Stimulated activated memory B cell treated with anti-CD40 and anti-IgM and Interleukin-4, amounts not matched to agents 10 μg/mL and 1 μg/mL and 100 μg/mL, for 72 hours (primary cell): ENCODE results near the gene NT5C.
"Not testable (repeated sequence)": the region's sequence is repeated elsewhere in the genome, so short reads cannot be mapped to it uniquely, and the experiment has no call there.

Source experiments
- ATAC-seq: fragments of 150-1000 bp; cut with Tn5 transposase; 2 replicates; pipeline ENCODE4 v1.10.0; 2021
- H3K27ac Mint-ChIP-seq: one replicate; pipeline ENCODE4 v1.8.0; 2022; ENCODE audit warnings: mild to moderate bottlenecking, mixed read lengths
- H3K27me3 Mint-ChIP-seq: one replicate; pipeline ENCODE4 v1.8.0; 2022; ENCODE audit warnings: mixed read lengths
- H3K36me3 Mint-ChIP-seq: one replicate; pipeline ENCODE4 v1.8.0; 2022; ENCODE audit warnings: mixed read lengths
- H3K4me1 Mint-ChIP-seq: one replicate; pipeline ENCODE4 v1.8.0; 2022; ENCODE audit warnings: mixed read lengths
- H3K4me3 Mint-ChIP-seq: one replicate; pipeline ENCODE4 v1.8.0; 2022; ENCODE audit warnings: mild to moderate bottlenecking, moderate library complexity, mixed read lengths
- H3K9me3 Mint-ChIP-seq: one replicate; pipeline ENCODE4 v1.8.0; 2022; ENCODE audit warnings: mixed read lengths

The NT5C gene

DNA sequence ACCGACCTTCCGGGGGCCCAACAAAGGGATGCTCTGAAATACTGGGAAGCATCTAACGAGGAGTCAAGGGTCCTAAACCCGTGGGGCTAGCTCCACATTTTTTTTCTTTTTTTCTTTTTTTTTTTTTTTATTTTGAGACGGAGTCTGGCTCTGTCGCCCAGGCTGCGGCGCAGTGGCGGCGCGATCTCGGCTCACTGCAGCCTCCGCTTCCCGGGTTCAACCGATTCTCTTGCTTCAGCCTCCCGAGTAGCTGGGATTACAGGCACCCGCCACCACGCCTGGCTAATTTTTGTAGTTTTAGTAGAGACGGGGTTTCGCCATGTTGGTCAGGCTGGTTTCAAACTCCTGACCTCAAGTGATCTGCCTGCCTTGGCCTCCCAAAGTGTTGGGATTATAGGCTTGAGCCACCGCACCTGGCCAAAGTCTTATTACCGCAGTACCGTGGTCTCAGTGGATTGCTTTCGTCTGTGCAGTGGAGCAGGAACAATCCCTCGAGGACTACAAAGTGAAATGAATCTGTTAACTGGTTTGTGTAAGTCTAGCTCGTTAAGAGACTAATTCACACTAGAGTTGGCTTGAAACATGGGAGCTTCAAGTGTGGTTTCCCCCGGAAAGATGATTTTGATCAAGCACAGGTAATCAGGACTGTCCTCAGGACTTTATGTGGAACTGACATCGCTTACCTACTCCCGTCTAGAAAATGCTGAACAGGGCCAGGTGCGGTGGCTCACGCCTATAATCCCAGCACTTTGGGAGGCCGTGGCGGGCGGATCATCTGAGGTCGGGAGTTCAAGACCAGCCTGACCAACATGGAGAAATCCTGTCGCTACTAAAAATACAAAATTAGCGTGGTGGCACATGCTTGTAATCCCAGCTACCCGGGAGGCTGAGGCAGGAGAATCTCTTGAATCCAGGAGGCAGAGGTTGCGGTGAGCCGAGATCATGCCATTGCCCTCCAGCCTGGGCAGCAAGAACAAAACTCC is 767 bp upstream of the NT5C start:
- Mint-ChIP-seq H3K4me3 (peak overlapping the region; percentile 92), H3K27ac (peak overlapping the region; percentile 87), H3K4me1 (peaks cover 29% of the 10 kb centered on the region), H3K36me3 (peaks cover 17% of the 10 kb centered on the region)
- H3K9me3 Mint-ChIP-seq, ATAC-seq, H3K27me3 Mint-ChIP-seq: not testable (repeated sequence)

DNA sequence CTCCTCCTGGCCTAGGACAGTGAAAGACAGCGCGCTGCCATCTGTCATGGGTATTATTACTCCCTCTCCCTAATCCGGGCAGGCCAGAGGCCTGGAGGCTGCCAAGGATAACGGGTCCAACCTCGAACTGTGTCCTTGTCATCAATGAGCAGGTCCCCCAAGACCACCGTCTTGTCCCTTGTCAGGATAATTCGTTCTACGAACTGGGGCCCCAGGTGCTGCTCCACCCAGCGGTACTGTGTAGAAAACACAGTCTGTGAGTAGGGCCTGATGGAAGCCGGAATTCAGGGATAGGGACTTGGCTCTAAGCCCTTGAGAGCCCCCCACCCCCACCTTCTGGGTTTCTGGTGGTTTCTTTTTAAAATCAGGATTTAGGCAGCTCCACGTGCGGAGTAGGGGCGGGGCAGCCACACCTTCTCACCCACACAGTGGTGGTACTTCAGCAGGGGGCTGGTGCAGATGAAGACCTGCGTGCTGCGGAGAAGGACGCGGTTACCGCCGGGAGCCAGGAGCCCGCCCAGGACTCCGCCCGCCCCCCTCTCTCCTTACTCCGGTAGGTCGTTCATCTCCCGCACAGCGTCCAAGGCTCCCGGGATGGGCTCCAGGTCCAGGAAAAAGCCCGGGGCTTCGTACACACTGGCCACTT is 787 bp downstream of the NT5C start:
- Mint-ChIP-seq H3K27me3 (no peaks in the 10 kb centered on the region), H3K9me3 (no peaks in the 10 kb centered on the region), H3K27ac (peak overlapping the region; percentile 87), H3K4me3 (peak overlapping the region; percentile 92), H3K36me3 (peaks cover 17% of the 10 kb centered on the region), H3K4me1 (peaks cover 36% of the 10 kb centered on the region)
- ATAC-seq = peak; percentile 69

DNA sequence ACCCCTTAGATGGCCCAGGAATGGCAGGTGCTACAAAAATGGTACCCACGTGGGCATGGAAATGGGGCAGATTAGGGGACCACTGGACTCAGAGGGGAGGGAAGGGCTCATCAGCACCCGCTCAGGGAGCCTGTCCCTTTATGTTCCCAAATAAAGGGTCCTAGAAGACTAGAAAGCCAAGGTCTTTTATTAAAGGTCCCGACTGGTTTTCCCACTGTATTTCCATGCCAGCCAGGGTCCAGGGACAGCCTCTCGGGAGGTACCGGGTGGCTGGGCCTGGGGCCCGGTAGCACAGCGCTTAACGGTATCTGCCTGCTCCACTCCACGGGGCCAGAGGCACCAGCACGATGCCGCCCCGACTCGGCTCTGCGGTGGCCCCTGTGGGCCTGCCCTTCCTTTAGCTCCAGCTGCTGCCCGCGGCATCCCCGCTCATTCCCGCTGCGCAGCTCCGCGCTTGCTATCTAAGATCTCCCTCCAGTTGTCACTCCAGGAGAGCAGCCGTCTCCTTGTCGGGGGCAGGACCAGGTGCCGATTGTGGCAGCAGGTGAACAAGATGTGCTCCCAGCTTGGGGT is 1.4 kb downstream of the NT5C start:
- Mint-ChIP-seq H3K4me1 (peaks cover 41% of the 10 kb centered on the region), H3K27me3 (no peaks in the 10 kb centered on the region), H3K9me3 (no peaks in the 10 kb centered on the region), H3K27ac (peak overlapping the region; percentile 87), H3K36me3 (peaks cover 17% of the 10 kb centered on the region), H3K4me3 (peak overlapping the region; percentile 92)
- ATAC-seq = no peak

DNA sequence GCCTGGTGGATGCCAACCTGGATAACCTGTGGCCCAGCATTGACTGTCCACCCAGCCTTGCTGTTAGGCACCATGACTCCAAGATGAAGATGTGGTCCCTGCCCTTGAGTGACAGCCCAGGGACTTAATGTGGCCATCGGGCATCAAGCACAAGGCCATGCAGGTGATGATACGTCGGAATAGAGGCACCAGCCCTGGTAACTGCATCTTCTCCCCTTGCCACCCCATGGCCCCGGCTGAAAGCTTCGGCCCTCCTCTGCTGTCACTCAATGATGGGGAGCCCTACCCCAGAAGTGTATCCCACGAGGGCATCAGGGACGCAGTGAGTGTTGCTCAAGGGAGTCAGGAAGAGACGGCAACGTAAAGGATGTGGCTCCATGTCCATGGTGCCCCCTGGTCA is 2.0 kb downstream of the NT5C start:
- Mint-ChIP-seq H3K4me1 (peaks cover 47% of the 10 kb centered on the region), H3K27ac (no peak overlapping the region), H3K4me3 (peak overlapping the region; percentile 41), H3K36me3 (peaks cover 17% of the 10 kb centered on the region), H3K27me3 (no peaks in the 10 kb centered on the region), H3K9me3 (no peaks in the 10 kb centered on the region)
- no peak for ATAC-seq

DNA sequence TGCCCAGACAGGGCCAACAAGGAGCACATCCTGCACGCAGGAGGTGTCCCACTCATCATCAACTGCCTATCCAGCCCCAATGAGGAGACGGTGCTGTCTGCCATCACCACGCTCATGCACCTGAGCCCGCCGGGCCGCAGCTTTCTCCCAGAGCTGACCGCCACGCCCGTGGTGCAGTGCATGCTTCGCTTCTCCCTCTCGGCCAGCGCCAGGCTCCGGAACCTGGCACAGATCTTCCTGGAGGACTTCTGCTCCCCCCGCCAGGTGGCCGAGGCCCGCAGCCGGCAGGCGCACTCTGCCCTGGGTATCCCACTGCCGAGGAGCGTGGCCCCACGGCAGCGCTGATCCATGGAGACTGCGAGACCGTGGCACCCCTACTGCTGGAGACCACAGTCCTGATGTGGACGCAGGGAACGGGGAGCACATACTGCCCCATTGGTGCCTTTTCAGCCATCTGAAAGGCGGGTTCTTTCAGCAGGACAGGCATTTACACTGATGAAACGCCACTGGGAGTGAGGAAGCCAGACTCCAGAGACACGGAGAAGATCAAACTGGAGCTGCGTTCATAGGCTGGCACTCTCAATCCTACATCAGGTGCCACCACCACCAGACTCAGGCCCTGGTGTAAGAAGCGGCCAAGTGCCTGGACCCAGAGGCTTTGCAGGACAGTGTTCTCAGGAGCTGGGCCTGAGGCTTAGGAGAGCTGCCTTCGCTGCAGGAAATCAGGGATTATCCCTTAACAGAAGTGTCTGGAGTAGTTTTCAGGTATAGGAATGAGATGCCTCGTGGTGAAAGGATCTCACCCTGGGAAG is 2.6 kb downstream of the NT5C start:
- Mint-ChIP-seq H3K36me3 (peaks cover 17% of the 10 kb centered on the region), H3K4me1 (peaks cover 54% of the 10 kb centered on the region), H3K27me3 (no peaks in the 10 kb centered on the region), H3K27ac (no peak overlapping the region), H3K4me3 (no peak overlapping the region), H3K9me3 (no peaks in the 10 kb centered on the region)
- ATAC-seq = no peak

DNA sequence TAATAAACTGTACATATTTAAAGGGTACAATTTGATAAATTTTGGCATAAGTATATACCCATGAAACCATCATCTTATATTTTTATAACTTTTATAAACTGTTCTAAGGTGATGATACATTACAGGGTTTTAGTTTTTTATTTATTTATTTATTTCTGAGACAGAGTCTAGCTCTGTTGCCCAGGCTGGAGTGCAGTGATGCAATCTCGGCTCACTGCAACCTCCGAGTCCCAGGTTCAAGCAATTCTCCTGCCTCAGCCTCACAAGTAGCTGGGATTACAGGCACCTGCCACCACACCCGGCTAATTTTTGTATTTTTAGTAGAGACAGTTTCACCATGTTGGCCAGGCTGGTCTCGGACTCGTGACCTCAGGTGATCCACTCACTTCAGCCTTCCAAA is 3.6 kb downstream of the NT5C start:
- H3K4me3 Mint-ChIP-seq, H3K27me3 Mint-ChIP-seq, H3K27ac Mint-ChIP-seq, H3K9me3 Mint-ChIP-seq, ATAC-seq: not testable (repeated sequence)
- peaks cover 55% of the 10 kb centered on the region for H3K4me1 Mint-ChIP-seq
- H3K36me3 Mint-ChIP-seq = peaks cover 17% of the 10 kb centered on the region

DNA sequence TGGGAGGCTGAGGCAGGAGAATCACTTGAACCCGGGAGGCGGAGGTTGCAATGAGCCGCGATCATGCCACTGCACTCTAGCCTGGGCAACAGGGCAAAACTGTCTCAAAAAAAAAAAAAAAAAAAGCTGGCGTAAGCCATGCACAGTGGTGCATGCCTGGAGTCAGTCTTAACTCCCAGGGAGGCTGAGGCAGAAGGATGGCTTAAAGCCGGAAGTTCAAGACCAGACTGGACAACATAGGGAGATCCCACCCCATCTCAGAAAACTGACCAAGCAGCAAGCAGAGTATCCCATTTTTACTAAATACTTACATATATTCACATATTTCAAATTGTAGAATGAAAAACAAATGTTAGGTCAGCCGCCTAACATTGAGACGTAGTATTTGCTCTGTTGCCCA is 4.6 kb downstream of the NT5C start:
- H3K4me1 Mint-ChIP-seq = peaks cover 55% of the 10 kb centered on the region
- no peaks in the 10 kb centered on the region for H3K9me3 Mint-ChIP-seq
- H3K27ac Mint-ChIP-seq = no peak overlapping the region
- H3K36me3 Mint-ChIP-seq = peaks cover 17% of the 10 kb centered on the region
- no peak for ATAC-seq
- H3K4me3 Mint-ChIP-seq = no peak overlapping the region
- H3K27me3 Mint-ChIP-seq = no peaks in the 10 kb centered on the region

DNA sequence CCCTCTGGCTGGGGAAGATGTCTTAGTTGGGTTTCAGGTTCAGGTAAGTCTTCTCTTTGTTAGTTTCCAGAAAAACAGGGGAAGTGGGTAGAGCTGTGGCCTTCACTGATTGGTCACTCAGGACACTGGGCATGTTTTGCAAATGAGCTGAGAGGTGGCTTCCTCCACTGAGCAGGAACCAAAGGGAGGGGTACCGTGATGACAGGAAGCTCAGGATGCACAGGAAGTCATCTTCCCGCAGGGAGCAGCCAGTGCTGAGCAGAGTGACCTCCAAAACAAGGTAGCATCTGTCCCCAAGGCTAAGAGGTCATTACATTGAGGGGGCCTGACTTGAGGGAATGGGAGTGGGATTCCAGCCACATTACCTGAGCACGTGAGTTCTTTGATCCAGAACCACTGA is 5.6 kb downstream of the NT5C start:
- no peaks in the 10 kb centered on the region for H3K9me3 Mint-ChIP-seq
- peak; percentile 10 for ATAC-seq
- peaks cover 17% of the 10 kb centered on the region for H3K36me3 Mint-ChIP-seq
- H3K27ac Mint-ChIP-seq = peak overlapping the region; percentile 22
- H3K4me1 Mint-ChIP-seq = peaks cover 54% of the 10 kb centered on the region
- H3K4me3 Mint-ChIP-seq = no peak overlapping the region
- no peaks in the 10 kb centered on the region for H3K27me3 Mint-ChIP-seq

DNA sequence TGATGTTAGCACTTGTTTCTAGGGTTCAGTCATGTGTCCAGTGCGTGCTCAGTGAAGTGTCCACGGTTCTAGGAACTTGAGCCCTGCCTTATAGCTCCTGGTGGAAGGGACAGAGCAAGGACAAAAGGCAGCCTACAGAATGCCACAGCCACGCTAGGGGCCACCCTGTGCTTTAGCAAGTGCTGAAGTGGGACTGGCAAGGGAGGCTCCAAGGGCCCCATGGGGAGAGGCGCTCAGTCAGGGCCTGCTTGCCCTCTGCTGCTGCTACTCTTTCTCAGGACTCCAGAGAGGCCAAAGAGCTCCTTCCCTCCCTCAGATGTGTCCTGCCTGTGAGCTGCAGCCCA is 6.8 kb downstream of the NT5C start:
- ATAC-seq = no peak
- no peaks in the 10 kb centered on the region for H3K27me3 Mint-ChIP-seq
- H3K4me1 Mint-ChIP-seq = peaks cover 45% of the 10 kb centered on the region
- H3K9me3 Mint-ChIP-seq = no peaks in the 10 kb centered on the region
- no peak overlapping the region for H3K4me3 Mint-ChIP-seq
- peak overlapping the region; percentile 22 for H3K27ac Mint-ChIP-seq
- H3K36me3 Mint-ChIP-seq = peaks cover 18% of the 10 kb centered on the region

DNA sequence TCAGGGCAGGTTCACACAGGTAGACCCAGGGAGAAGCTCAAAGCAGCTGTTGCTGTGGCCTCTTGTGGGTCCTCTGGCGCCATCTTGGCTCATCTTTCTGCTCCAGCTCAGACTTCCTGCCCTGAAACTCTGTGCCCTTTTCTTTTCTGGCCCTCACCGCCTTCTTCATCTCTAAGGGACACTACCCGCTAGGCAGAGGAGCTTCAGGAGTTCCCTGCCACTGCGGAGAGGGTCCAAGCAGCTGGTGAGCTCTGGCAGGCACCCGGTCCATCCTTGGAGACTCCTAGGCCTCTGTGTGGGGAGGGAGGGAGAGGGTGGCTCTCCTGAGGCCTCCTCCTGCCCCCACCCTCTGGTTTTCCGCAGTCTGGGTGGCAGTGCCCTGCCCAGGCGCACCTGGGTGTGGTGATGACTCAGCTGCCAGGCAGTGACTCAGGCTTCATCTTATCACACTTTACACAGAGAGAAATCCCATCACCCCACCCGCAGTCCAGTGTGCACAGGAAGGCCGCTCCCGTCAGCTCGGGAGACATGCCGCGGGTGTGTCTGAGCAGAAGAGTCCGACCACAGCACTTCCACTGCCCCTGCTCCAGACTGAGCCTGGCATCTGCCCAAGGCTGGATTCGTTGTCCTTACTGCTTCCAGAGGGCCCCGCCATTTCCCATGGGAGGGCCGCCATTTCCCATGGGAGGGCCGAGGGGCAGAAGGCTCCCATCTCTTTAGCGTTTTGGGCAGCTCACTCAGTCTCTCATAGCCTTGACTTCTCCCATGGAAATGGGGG is 7.3 kb downstream of the NT5C start:
- H3K27me3 Mint-ChIP-seq = no peaks in the 10 kb centered on the region
- no peaks in the 10 kb centered on the region for H3K9me3 Mint-ChIP-seq
- H3K4me3 Mint-ChIP-seq = no peak overlapping the region
- peak overlapping the region; percentile 22 for H3K27ac Mint-ChIP-seq
- peaks cover 39% of the 10 kb centered on the region for H3K4me1 Mint-ChIP-seq
- H3K36me3 Mint-ChIP-seq = peaks cover 12% of the 10 kb centered on the region
- peak; percentile 57 for ATAC-seq

DNA sequence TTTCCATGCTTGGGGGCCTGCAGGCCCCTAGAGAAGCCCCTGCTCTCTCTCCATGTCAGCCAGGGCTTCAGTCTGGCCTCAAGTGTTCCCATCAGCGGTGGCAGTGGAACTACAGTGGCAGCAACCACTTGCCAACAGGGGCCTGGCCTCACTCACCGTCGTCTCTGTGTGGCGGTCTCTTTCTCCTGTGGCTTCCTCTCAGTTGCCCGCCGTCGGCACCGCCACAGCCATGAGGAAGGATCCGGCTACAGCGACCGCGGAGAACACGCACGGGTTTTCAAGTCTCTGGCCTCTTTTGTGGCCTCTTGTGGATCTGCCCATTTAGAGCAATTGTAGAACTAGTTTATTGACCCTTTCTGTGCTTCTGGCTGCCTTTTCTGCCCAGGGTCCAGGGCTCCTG is 13.2 kb downstream of the NT5C start:
- no peak overlapping the region for H3K4me3 Mint-ChIP-seq
- ATAC-seq = no peak
- peaks cover 37% of the 10 kb centered on the region for H3K36me3 Mint-ChIP-seq
- no peaks in the 10 kb centered on the region for H3K27me3 Mint-ChIP-seq
- H3K9me3 Mint-ChIP-seq = no peaks in the 10 kb centered on the region
- peak overlapping the region; percentile 67 for H3K27ac Mint-ChIP-seq
- peaks cover 55% of the 10 kb centered on the region for H3K4me1 Mint-ChIP-seq

DNA sequence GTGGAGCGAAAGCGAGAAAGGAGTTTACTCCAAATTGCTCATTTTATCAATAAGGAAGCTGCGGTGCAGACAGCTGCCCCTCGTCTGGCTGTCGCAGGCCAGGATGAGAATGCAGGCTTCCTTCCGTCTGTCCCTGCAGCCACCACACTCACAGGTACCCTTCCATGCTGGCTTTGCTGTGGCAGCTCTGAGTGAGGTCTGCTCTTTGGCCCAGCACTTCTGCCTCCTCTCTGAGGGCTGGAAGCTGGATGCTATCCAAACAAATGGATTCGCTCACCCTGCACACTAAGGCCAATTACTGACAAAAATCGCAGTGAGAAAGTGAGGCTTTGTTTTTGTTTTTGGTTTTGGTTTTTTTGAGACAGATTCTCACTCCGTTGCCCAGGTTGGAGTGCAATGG is 14.8 kb downstream of the NT5C start:
- no peaks in the 10 kb centered on the region for H3K9me3 Mint-ChIP-seq
- H3K4me1 Mint-ChIP-seq = peaks cover 60% of the 10 kb centered on the region
- no peaks in the 10 kb centered on the region for H3K27me3 Mint-ChIP-seq
- no peak overlapping the region for H3K27ac Mint-ChIP-seq
- no peak for ATAC-seq
- H3K36me3 Mint-ChIP-seq = peaks cover 42% of the 10 kb centered on the region
- no peak overlapping the region for H3K4me3 Mint-ChIP-seq

DNA sequence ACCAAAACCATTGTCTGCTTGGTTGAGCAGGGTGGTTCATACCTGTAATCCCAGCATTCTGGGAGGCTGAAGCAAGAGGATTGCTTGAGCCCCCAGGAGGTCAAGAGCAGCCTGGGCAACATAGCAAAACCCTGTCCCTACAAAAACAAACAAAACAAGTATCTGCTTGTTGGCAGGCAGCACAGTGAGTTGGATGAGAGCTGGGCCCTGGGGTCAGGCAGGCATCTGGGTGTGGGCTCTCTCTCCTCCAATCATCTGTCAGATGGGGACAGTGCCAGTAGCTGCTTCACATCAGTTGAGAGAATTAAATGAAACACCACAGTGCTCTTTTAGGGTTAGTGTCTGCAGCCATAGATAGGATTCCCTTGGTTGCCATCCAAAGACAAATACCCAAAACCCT is 16.0 kb downstream of the NT5C start:
- Mint-ChIP-seq H3K36me3 (peaks cover 44% of the 10 kb centered on the region), H3K4me1 (peaks cover 71% of the 10 kb centered on the region), H3K27me3 (no peaks in the 10 kb centered on the region), H3K4me3 (no peak overlapping the region), H3K27ac (no peak overlapping the region), H3K9me3 (no peaks in the 10 kb centered on the region)
- no peak for ATAC-seq

DNA sequence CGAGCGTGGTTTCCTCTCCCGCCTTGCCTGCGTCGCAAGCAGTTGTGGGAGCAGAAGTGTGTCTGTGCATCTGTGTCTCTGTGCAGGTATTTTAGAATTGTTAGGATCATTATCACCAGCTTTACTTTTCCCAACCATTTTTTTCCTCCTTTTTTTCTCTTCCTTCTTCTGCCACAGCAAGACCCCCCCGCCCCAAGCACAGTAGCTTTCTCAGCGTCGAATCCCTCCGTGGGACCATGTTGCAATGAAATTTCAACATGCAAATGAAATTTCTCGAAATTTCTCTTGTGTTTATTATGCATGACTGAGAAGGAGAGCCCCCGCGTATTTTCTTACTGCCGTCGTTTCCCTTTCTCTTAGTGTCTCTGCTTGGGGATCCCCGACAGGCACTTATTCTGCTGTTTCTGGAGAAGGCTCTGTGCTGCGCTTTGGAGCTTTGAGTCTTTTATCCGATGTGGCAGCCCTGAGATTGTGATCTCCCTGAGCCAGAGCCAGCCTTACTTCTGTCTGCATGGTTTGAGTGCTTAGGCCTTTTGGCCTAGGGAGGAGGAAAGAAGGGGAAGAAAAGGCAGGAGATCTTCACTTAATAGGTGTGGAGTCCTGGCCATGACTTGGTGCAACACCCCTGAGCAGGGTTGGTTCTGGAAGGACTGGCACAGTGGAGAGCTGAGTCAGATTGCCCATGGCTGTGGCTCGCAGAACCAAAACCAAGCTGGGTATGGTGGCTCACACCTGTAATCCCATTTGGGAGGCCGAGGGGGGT is 16.8 kb downstream of the NT5C start:
- Mint-ChIP-seq H3K9me3 (no peaks in the 10 kb centered on the region), H3K4me1 (peaks cover 75% of the 10 kb centered on the region), H3K4me3 (peak overlapping the region; percentile 77), H3K36me3 (peaks cover 37% of the 10 kb centered on the region), H3K27ac (peak overlapping the region; percentile 81), H3K27me3 (no peaks in the 10 kb centered on the region)
- ATAC-seq = peak; percentile 60
